SK-N-SH (cell line): ENCODE results near the gene ALDH4A1. TPM values are rescaled to one million over a fixed set of nuclear protein-coding genes. Genes with fewer than 3 reads are reported as not detected.

Experiments
- CTCF ChIA-PET: fragments of 300-600, 350-600 bp; formaldehyde crosslinking; extraction: SDS; loops from one replicate; lab custom pipeline; 2021; lab: Yijun Ruan, JAX
- POLR2A ChIA-PET: fragments of 350-600 bp; sonication (Branson Sonifier 250); formaldehyde crosslinking; extraction: SDS; loops from one replicate; lab custom pipeline; 2020; ENCODE audit warnings: antibody characterized with exemption, inconsistent platforms; lab: Yijun Ruan, JAX
- DNase-seq: peaks from one replicate; pipeline ENCODE4 v3.0.0; 2012
- H2AFZ ChIP-seq: fragments of 200-600 bp; sonication (generic); 2 replicates; pipeline ENCODE4 v1.8.1; 2016; ENCODE audit warnings: antibody characterized with exemption, mild to moderate bottlenecking, low read depth
- H3F3A ChIP-seq: fragments of 200-600 bp; sonication (generic); replicated peaks from 2 replicates; pipeline ENCODE3; 2016; ENCODE audit warnings: antibody characterized with exemption, mild to moderate bottlenecking; ENCODE audit not compliant: insufficient read depth
- H3K27ac ChIP-seq, 2 experiments: fragments of 200-500 bp in 1 of 2; fragments of 200-600 bp in 1 of 2; sonication (Bioruptor generic) in 1 of 2; sonication (generic), shearing (Covaris generic) in 1 of 2; 2 replicates each; pipeline versions ENCODE4 v1.5.1 to v1.6.1; 2014 to 2016; ENCODE audit warnings: low read depth in 2 of 2, inconsistent platforms in 1 of 2, low read length in 1 of 2, mild to moderate bottlenecking in 1 of 2, mixed read lengths in 1 of 2
- H3K27me3 ChIP-seq: fragments of 200-600 bp; sonication (generic), shearing (Covaris generic); 2 replicates; pipeline ENCODE4 v1.6.1; 2016; ENCODE audit warnings: mixed run types; ENCODE audit not compliant: insufficient read depth
- H3K36me3 ChIP-seq, 2 experiments: fragments of 200-500 bp in 1 of 2; fragments of 200-600 bp in 1 of 2; sonication (Bioruptor generic) in 1 of 2; sonication (generic) in 1 of 2; replicated peaks in 1 of 2; 2 replicates each; pipeline versions ENCODE3 to v1.5.1; 2014 to 2016; ENCODE audit warnings: low read length in 1 of 2, mild to moderate bottlenecking in 1 of 2; ENCODE audit not compliant: insufficient read depth in 2 of 2, control insufficient read depth in 1 of 2
- H3K4me1 ChIP-seq, 2 experiments: fragments of 200-500 bp in 1 of 2; fragments of 200-600 bp in 1 of 2; sonication (Bioruptor generic) in 1 of 2; sonication (generic), shearing (Covaris generic) in 1 of 2; 2 replicates each; pipeline versions ENCODE4 v1.5.1 to v1.6.1; 2014 to 2016; ENCODE audit warnings: low read depth in 1 of 2, low read length in 1 of 2, mixed run types in 1 of 2; ENCODE audit not compliant: insufficient read depth in 2 of 2, control insufficient read depth in 1 of 2
- H3K4me2 ChIP-seq: fragments of 200-600 bp; sonication (generic), shearing (Covaris generic); 2 replicates; pipeline ENCODE4 v1.6.1; 2017; ENCODE audit warnings: mixed run types
- H3K4me3 ChIP-seq, 2 experiments: fragments of 200-500 bp in 1 of 2; fragments of 200-600 bp in 1 of 2; sonication (Bioruptor generic) in 1 of 2; sonication (generic), shearing (Covaris generic) in 1 of 2; 2 replicates each; pipeline versions ENCODE4 v1.5.1 to v1.8.1; 2014 to 2016; ENCODE audit warnings: low read depth in 2 of 2, inconsistent platforms in 1 of 2, low read length in 1 of 2, mild to moderate bottlenecking in 1 of 2, mixed read lengths in 1 of 2, moderate library complexity in 1 of 2
- H3K79me2 ChIP-seq: fragments of 200-600 bp; sonication (generic); 2 replicates; pipeline ENCODE4 v1.8.1; 2017; ENCODE audit warnings: mild to moderate bottlenecking; ENCODE audit not compliant: insufficient read depth
- H3K9ac ChIP-seq: fragments of 200-600 bp; sonication (generic); 2 replicates; pipeline ENCODE4 v1.6.1; 2017; ENCODE audit warnings: mixed run types
- H3K9me2 ChIP-seq: fragments of 200-600 bp; sonication (generic); 2 replicates; pipeline ENCODE4 v1.6.1; 2017; ENCODE audit warnings: mixed run types
- H3K9me3 ChIP-seq: fragments of 200-600 bp; sonication (generic); 2 replicates; pipeline ENCODE4 v1.6.1; 2017; ENCODE audit warnings: mixed run types, mild to moderate bottlenecking, moderate library complexity
- H4K20me1 ChIP-seq: fragments of 200-600 bp; sonication (generic); 2 replicates; pipeline ENCODE4 v1.6.1; 2017; ENCODE audit warnings: mild to moderate bottlenecking, mixed run types; ENCODE audit not compliant: insufficient read depth
- CHD2 ChIP-seq: fragments of 150-350 bp; IDR thresholded peaks from 2 replicates; pipeline ENCODE4 v1.6.1; 2018; ENCODE audit warnings: low read length; ENCODE audit not compliant: partially characterized antibody
- ELF1 ChIP-seq: IDR thresholded peaks from 2 replicates; pipeline ENCODE4 v1.4.0; 2012
- FOXJ3 ChIP-seq: sonication (generic); formaldehyde crosslinking; IDR thresholded peaks from 2 replicates; pipeline ENCODE4 v1.5.1; 2020; ENCODE audit warnings: mild to moderate bottlenecking, missing genetic modification reagents
- FOXM1 ChIP-seq: IDR thresholded peaks from 2 replicates; pipeline ENCODE4 v1.4.0; 2012; ENCODE audit warnings: low read depth, mild to moderate bottlenecking
- GATA2 ChIP-seq: sonication (generic); formaldehyde crosslinking; IDR thresholded peaks from 2 replicates; pipeline ENCODE4 v1.5.0; 2020; ENCODE audit warnings: mild to moderate bottlenecking, missing genetic modification reagents
- MEF2A ChIP-seq: IDR thresholded peaks from 2 replicates; pipeline ENCODE4 v1.4.0; 2012; ENCODE audit warnings: low read depth, borderline replicate concordance
- MXI1 ChIP-seq: IDR thresholded peaks from 2 replicates; pipeline ENCODE4 v1.6.1; 2012; ENCODE audit warnings: mild to moderate bottlenecking, low read depth, low read length, improper control_type of control experiment
- NFIC ChIP-seq: IDR thresholded peaks from 2 replicates; pipeline ENCODE4 v1.4.0; 2012; ENCODE audit warnings: borderline replicate concordance
- NRF1 ChIP-seq: IDR thresholded peaks from 2 replicates; pipeline ENCODE4 v1.6.1; 2012; ENCODE audit warnings: low read depth, mild to moderate bottlenecking, low read length
- POLR2AphosphoS5 ChIP-seq: IDR thresholded peaks from 2 replicates; pipeline ENCODE4 v1.6.1; 2012; ENCODE audit warnings: low read depth, low read length
- RXRA ChIP-seq: IDR thresholded peaks from 2 replicates; pipeline ENCODE4 v1.4.0; 2012; ENCODE audit warnings: low read depth, mild to moderate bottlenecking, borderline replicate concordance
- SMC3 ChIP-seq: IDR thresholded peaks from 2 replicates; pipeline ENCODE4 v1.6.1; 2012; ENCODE audit warnings: low read depth, low read length, improper control_type of control experiment
- YY1 ChIP-seq: IDR thresholded peaks from 2 replicates; pipeline ENCODE4 v1.4.0; 2012; ENCODE audit warnings: low read depth, mild to moderate bottlenecking
- WGBS: methylation state at CpG from one replicate; pipeline ENCODE4 v1.1.6; 2017; ENCODE audit warnings: low lambda C conversion rate; 5-methylcytosine and 5-hydroxymethylcytosine counted together
- polyA plus RNA-seq, 3 experiments: library from polyadenylated mRNA; depleted of rRNA; stranded (reverse); fragments of >200 nt; gene quantifications; 2 replicates each; pipeline ENCODE4 v1.2.3, GENCODE V29; 2012
- TF ChIP-seq, protein P1 (sequence below): fragments of 150-350 bp; IDR thresholded peaks from 2 replicates; pipeline ENCODE4 v1.6.1; 2017; ENCODE audit warnings: antibody characterized with exemption, low read length, low read depth, borderline replicate concordance

ALDH4A1 gene
- polyA plus RNA-seq, 1 of the 3 experiments (the other 2 are of a cell fraction) = 18.5 TPM

DNA sequence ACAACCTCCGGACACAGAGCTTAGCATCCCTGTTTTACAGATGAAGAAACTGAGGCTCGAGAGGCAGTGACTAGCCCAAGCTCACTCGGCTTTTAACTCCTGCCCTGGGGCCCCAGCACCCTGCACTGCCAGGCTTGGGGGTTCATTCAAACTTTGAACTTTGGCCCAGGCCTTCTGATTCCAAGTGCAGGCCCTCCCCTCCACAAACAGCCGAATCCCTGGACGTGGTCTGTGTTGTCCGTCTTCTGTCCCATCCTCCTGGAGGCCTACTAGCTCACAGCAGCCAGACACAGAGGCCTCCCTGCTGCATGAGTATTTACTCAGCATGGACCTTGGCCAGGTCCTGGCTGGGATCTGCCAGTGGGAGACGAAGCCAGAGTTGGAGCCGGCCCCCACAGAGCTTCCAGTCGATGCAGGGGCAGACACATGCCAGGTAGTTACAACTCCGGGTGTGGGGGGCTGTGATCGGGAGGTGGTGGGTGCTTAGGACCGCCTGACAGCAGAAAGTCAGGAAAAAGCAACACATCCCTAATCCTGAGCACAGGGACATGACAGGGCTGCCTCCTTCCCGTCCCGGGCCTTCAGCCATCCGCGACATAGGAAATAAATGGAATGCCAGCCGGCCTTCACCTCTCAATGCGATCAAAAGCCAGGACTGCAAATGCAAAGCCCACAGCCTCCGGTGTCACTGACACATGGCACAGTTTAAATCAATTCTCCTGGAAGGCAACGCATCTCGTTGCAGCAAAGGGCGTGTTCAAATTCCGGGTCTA, 46.7 kb upstream of the ALDH4A1 start:
- CTCF ChIA-PET = interaction anchor here (1.2 kb wide), 1 partner anchor 42 kb away, joined by 3 read pairs; no protein-coding TSS in a partner anchor
- POLR2A ChIA-PET = no interaction called here
- peaks cover 0 to 9% of the 10 kb centered on the region in 2 experiments for H3K36me3 ChIP-seq

DNA sequence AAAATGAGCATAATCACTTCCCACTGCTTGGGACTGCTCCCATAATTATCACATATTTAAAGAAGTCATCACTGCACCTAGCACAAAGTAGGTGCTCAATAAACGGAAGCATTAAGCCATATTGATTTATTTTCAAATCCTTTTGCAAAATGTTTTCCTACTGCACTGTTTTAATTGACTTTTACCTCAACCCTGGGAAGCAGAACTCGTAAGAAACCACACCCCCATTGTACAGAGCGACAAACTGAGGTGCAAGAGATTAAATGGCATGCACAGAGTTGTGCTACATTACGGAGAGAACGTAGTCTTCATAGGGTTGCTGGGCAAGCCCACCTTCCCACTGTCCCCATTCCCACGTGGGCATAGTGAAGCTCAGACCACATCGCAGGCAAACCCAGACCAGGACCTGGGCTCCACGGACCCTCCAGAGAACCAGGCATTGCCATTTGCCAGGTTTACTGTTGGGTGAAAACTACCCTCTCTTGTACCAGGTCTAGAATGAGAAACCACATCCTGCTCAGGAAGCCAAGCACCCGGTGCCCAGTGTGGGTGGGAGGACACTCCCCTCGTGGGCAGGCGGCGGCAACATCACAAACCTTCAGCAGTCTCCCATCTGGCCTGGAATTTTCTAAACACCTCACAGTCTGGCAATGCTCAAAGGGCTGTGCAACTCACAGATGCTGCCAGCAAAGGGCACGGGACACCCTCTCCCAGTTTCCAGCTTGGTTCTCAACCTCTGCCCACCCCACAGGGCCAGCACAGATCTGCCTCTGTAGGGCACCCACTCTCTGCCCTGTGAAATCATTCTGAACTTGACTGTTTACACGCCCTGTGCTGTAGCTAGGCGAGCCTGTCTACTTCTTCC, 45.9 kb upstream of the ALDH4A1 start:
- H3K9ac ChIP-seq = no peak overlapping the region; the same call in 1 of the 2 replicates
- CTCF ChIA-PET = interaction anchor here (1.2 kb wide), 1 partner anchor 41 kb away, joined by 3 read pairs; no protein-coding TSS in a partner anchor
- H3K4me2 ChIP-seq = peak overlapping the region; percentile 9; the same call in 1 of the 2 replicates

More for the DNA sequence above, 46.7 kb upstream of the ALDH4A1 start:
- H3K4me3 ChIP-seq = no peak overlapping the region
- DNase-seq = no peak
- peaks cover 10 to 46% of the 10 kb centered on the region in 2 experiments; a peak in 3 of 4 replicates for H3K4me1 ChIP-seq
- H3F3A ChIP-seq = peaks cover 4% of the 10 kb centered on the region
- no peaks in the 10 kb centered on the region for H3K27me3 ChIP-seq
- H3K79me2 ChIP-seq = peaks cover 98% of the 10 kb centered on the region
- H3K27ac ChIP-seq = peak overlapping the region in 1 of 2 experiments; percentile 34; a peak in 2 of 4 replicates
- 81% methylated on average over 21 of the region's 23 CpGs for WGBS
- TF ChIP-seq RXRA = no peak
- TF ChIP-seq SMC3 = no peak
- 0 out of 2 replicates have a peak, but pooled peaks have one; percentile 10 for TF ChIP-seq NFIC
- no peaks in the 10 kb centered on the region for H3K9me2 ChIP-seq
- peaks cover 7% of the 10 kb centered on the region; the same call in 1 of the 2 replicates for H4K20me1 ChIP-seq
- H3K9ac ChIP-seq = no peak overlapping the region; the same call in 1 of the 2 replicates
- 0 out of 2 replicates have a peak overlapping the region, but pooled peaks have one; percentile 9 for H3K4me2 ChIP-seq
- H2AFZ ChIP-seq = no peak overlapping the region
- H3K9me3 ChIP-seq = no peaks in the 10 kb centered on the region

More for the DNA sequence above, 45.9 kb upstream of the ALDH4A1 start:
- Histone ChIP-seq H3K9me3 (no peaks in the 10 kb centered on the region), H3K4me1 (peaks cover 10 to 49% of the 10 kb centered on the region in 2 experiments; a peak in 3 of 4 replicates), H3K4me3 (no peak overlapping the region), H3F3A (peaks cover 4% of the 10 kb centered on the region), H3K36me3 (peaks cover 0 to 7% of the 10 kb centered on the region in 2 experiments), H2AFZ (no peak overlapping the region), H3K9me2 (no peaks in the 10 kb centered on the region), H4K20me1 (no peaks in the 10 kb centered on the region), H3K27ac (peak overlapping the region in 1 of 2 experiments; percentile 34; a peak in 2 of 4 replicates), H3K79me2 (peaks cover 98% of the 10 kb centered on the region), H3K27me3 (no peaks in the 10 kb centered on the region)
- no peak for DNase-seq
- TF ChIP-seq POLR2AphosphoS5 (no peak), NRF1 (no peak), MEF2A (no peak), CHD2 (no peak), FOXJ3 (CRISPR knock-in tag) (no peak), ELF1 (no peak), NFIC (no peak), YY1 (no peak), FOXM1 (no peak), GATA2 (CRISPR knock-in tag) (no peak), MXI1 (no peak)
- TF ChIP-seq, protein P1, sequence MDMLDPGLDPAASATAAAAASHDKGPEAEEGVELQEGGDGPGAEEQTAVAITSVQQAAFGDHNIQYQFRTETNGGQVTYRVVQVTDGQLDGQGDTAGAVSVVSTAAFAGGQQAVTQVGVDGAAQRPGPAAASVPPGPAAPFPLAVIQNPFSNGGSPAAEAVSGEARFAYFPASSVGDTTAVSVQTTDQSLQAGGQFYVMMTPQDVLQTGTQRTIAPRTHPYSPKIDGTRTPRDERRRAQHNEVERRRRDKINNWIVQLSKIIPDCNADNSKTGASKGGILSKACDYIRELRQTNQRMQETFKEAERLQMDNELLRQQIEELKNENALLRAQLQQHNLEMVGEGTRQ = no peak
- POLR2A ChIA-PET = no interaction called here
- WGBS = 72% methylated on average over 9 of the region's 15 CpGs
